ENCODE measurements around the gene KIF21A.

The KIF21A gene

DNA sequence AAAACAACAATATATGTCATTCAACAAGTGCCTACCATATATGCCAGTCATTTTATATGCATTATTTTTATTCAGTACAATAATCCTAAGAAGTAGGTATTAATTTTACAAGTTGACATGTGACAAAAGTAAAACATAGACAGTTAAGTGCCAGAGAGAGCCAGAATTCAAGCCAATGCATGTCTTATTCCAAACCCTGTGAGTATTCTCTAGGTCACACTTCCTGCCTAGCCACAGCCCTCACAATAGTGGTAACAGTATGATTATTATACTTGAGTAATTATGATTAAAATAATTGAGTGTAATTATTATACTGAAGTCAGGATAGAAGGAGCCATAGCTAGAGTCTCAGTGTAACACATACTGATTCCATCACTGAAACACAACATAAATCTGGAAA is 52.2 kb downstream of the KIF21A start:
- DNase-seq (ENCODE audit: low read depth), result no peak
- H3K4me3 ChIP-seq (ENCODE audit: low read length), result no peak overlapping the region
- TF ChIP-seq, protein P1, sequence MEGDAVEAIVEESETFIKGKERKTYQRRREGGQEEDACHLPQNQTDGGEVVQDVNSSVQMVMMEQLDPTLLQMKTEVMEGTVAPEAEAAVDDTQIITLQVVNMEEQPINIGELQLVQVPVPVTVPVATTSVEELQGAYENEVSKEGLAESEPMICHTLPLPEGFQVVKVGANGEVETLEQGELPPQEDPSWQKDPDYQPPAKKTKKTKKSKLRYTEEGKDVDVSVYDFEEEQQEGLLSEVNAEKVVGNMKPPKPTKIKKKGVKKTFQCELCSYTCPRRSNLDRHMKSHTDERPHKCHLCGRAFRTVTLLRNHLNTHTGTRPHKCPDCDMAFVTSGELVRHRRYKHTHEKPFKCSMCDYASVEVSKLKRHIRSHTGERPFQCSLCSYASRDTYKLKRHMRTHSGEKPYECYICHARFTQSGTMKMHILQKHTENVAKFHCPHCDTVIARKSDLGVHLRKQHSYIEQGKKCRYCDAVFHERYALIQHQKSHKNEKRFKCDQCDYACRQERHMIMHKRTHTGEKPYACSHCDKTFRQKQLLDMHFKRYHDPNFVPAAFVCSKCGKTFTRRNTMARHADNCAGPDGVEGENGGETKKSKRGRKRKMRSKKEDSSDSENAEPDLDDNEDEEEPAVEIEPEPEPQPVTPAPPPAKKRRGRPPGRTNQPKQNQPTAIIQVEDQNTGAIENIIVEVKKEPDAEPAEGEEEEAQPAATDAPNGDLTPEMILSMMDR (conservative IDR thresholded peaks at IDR 0.05; ENCODE audit: low read depth, low read length), result no peak

DNA sequence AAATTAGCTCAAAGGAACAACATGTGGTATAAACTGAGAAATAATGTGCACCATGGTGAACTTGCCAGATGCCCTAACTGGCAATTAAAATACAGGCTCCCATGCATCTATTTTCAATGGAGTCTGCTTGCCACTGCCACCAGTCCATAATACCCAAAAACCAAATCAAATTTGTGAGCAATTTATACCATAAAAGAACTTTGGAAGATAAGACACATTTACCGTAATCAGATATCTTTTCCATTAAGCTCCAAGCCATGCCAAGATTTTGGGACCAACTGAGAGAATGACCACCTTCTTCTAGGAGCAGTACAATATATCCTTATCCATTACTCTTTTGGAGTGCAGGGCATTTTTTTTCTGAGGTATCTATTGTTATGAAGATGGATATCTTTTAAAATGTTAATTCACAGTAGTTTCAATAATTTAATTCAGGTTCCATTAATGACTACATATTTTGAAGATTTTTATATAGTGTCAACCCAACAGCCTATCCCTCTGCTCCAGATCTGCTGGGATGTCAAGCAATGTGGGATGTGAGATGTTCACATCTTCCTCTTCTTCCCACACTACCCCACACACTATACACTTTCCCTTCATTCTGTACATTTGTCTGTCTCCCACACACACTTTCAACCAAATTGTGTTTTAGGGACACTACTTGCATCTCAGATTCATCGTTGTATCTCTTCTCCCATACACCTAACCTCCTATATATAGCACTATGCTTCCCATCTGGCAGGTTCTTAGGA is 53.3 kb downstream of the KIF21A start:
- TF ChIP-seq, protein P1 (conservative IDR thresholded peaks at IDR 0.05; ENCODE audit: low read depth, low read length), result no peak
- H3K4me3 ChIP-seq (ENCODE audit: low read length), result no peak overlapping the region
- DNase-seq (ENCODE audit: low read depth), result no peak

DNA sequence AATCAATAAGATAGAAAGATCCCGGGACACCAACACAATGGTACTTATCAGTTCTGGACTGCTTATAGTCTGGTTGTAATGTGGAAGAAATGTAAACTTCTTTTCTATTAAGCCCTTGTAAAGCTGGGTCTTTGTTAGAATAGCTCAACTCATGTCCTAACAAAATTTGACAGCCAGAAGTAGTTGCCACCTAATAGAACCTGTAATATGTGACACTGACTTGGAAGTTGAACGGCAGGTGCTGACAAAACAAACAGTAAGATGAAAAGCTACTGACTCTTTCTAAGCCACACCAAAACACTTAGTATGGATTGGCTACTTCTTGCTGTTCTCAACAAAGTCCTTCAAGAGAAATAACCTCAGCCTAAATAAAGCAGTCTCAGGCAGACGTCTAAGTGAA is 56.6 kb downstream of the KIF21A start:
- TF ChIP-seq, protein P1 (conservative IDR thresholded peaks at IDR 0.05; ENCODE audit: low read depth, low read length), result no peak
- DNase-seq (ENCODE audit: low read depth), result no peak
- no peak overlapping the region for H3K4me3 ChIP-seq (ENCODE audit: low read length)

DNA sequence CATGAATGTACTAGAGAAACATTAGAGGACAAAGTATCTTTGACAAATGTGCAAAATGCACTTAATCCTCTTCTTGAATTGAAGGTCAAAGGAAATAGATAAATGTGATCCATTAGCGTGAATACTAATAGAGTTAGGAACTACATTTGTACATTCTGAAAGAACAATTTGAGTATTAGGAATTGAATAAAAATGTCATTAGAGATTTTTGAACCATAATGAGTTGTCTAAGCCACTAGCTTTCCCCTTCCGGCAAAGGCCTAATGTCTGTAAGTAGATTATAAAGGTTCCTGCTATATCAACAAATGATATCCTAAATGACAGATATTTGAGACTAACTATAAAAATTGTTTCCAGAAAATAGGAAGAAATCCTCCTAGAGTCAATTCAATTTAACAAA is 59.8 kb downstream of the KIF21A start:
- H3K4me3 ChIP-seq (ENCODE audit: low read length), result no peak overlapping the region
- DNase-seq (ENCODE audit: low read depth), result no peak
- TF ChIP-seq, protein P1 (conservative IDR thresholded peaks at IDR 0.05; ENCODE audit: low read depth, low read length), result no peak

DNA sequence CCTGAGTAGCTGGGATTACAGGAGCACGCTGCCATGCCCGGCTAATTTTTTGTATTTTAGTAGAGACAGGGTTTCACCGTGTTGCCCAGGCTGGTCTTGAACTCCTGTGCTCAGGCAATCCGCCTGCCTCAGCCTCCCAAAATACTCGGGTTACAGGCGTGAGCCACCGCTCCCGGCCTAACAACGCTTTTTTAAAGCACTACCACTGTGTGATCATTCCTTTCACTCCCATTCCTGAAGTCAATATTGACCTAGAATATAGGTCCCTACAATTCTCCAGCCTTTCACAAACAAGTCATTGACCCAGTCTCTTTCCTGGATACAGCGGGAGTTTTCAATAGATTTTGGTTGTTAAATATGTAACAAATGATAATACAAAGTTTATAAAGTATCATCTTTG is 62.8 kb downstream of the KIF21A start:
- H3K4me3 ChIP-seq (ENCODE audit: low read length), result no peak overlapping the region
- TF ChIP-seq, protein P1 (conservative IDR thresholded peaks at IDR 0.05; ENCODE audit: low read depth, low read length), result no peak
- DNase-seq (ENCODE audit: low read depth), result no peak

DNA sequence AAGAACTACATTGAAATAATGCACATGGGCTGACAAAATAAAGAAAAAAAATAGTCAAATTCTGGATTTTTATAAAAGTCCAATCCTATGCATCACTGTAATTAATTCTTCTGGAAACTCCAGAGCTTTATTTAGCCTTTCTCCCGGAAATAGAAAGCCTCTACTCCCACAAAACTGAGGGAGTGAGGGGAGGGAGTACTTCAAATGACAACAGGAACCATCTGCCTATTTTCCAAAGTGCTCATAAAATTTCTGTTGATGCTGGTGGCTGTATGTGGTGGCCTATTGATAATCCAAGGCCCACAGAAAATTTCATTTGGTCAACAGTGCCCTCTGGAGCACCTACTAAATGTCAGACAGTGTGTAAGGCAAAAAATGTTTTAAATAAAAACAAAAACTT is 64.6 kb downstream of the KIF21A start:
- DNase-seq (ENCODE audit: low read depth), result no peak
- TF ChIP-seq, protein P1 (conservative IDR thresholded peaks at IDR 0.05; ENCODE audit: low read depth, low read length), result no peak
- H3K4me3 ChIP-seq (ENCODE audit: low read length), result no peak overlapping the region

DNA sequence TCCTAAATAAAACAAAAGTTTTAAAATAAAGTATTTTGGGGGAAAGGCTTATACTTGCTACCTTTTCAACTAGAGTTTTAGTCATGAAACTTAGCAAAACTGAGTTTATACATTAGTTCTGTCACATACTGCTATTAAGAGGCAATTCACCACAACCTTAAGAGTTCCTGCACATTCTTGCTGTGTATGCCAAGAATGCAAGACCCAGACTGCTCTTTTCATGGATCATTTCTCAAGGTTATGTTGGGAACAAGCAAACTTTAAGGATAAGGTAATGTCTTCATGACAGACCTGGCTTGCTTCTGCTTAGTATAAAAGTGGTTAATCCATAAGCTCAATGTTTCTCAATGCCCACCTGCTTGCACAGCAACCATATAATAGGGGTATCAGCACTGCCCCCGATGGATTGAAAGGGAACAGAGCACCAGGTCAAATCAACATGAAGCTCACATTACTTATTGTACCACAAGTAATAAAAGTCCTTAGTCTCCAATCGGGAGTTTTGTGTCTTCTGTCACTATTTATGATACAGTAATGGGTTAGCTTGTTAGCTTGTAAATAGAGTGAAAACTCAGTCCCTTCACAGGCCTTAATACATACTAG is 67.6 kb downstream of the KIF21A start:
- TF ChIP-seq, protein P1 (conservative IDR thresholded peaks at IDR 0.05; ENCODE audit: low read depth, low read length), result peak; percentile 42
- no peak overlapping the region for H3K4me3 ChIP-seq (ENCODE audit: low read length)
- no peak for DNase-seq (ENCODE audit: low read depth)

Measured in retinal pigment epithelial cell (primary cell).